Islet precursor cell (in vitro differentiated cells): Measurements from ENCODE around the gene CAV2.
"Not testable (repeated sequence)": the region's sequence is repeated elsewhere in the genome, so short reads cannot be mapped to it uniquely, and the experiment has no call there.

ENCODE experiments used
- DNase-seq: peaks from one replicate; pipeline ENCODE4 v3.0.0-alpha.2; 2018

Gene CAV2

GRCh38 chr7:116499168-116500077 lies at the start of gene CAV2:
Gene CAV2 (plus strand): TSS chr7:116499738. CDS start chr7:116499782, 44 bp downstream.
- peak; percentile 88 for DNase-seq

GRCh38 chr7:116449950-116450349 lies 49.6 kb upstream of the CAV2 start:
- no peak for DNase-seq

GRCh38 chr7:116451957-116452729 lies 47.4 kb upstream of the CAV2 start:
- no peak for DNase-seq

GRCh38 chr7:116454377-116454776 lies 45.2 kb upstream of the CAV2 start:
- no peak for DNase-seq

GRCh38 chr7:116455009-116455408 lies 44.5 kb upstream of the CAV2 start:
- DNase-seq: no peak

GRCh38 chr7:116455499-116455898 lies 44.0 kb upstream of the CAV2 start:
- no peak for DNase-seq

GRCh38 chr7:116461500-116461899 lies 38.0 kb upstream of the CAV2 start:
- DNase-seq: no peak

GRCh38 chr7:116463956-116464355 lies 35.6 kb upstream of the CAV2 start:
- DNase-seq: no peak

- DNase-seq: no peak
These were observed 35.2 kb upstream of the CAV2 start for GRCh38 chr7:116464375-116464774.

GRCh38 chr7:116465125-116465524 lies 34.4 kb upstream of the CAV2 start:
- no peak for DNase-seq

GRCh38 chr7:116468534-116468933 lies 31.0 kb upstream of the CAV2 start:
- no peak for DNase-seq

GRCh38 chr7:116477625-116478024 lies 21.9 kb upstream of the CAV2 start:
- no peak for DNase-seq

GRCh38 chr7:116478834-116479233 lies 20.7 kb upstream of the CAV2 start:
- no peak for DNase-seq

- DNase-seq: no peak
These were observed 16.1 kb upstream of the CAV2 start for GRCh38 chr7:116483271-116483942.

- not testable (repeated sequence) for DNase-seq
These were observed 15.1 kb upstream of the CAV2 start for GRCh38 chr7:116484389-116484788.

GRCh38 chr7:116487907-116488521 lies 11.5 kb upstream of the CAV2 start:
- no peak for DNase-seq

- no peak for DNase-seq
These were observed 9.2 kb upstream of the CAV2 start for GRCh38 chr7:116490351-116490750.

GRCh38 chr7:116491887-116492653 lies 7.5 kb upstream of the CAV2 start:
- no peak for DNase-seq

GRCh38 chr7:116492654-116493109 lies 6.9 kb upstream of the CAV2 start:
- DNase-seq: no peak

GRCh38 chr7:116493449-116493848 lies 6.1 kb upstream of the CAV2 start:
- DNase-seq: no peak

GRCh38 chr7:116494472-116494871 lies 5.1 kb upstream of the CAV2 start:
- no peak for DNase-seq

GRCh38 chr7:116495736-116496135 lies 3.8 kb upstream of the CAV2 start:
- DNase-seq: no peak
